HG03196 (cell line): Measurements from ENCODE around the gene CYP3A5.
"Not testable (repeated sequence)": the region's sequence is repeated elsewhere in the genome, so short reads cannot be mapped to it uniquely, and the experiment has no call there.

Experiments used
- ATAC-seq: cut with Tn5 transposase; IDR thresholded peaks from one replicate; pipeline ENCODE4 v1.9.1; 2021; ENCODE audit not compliant: unreplicated experiment

Gene CYP3A5

GRCh38 chr7:99685871-99686608, 6.2 kb upstream of the CYP3A5 start:
- not testable (repeated sequence) for ATAC-seq

DNA sequence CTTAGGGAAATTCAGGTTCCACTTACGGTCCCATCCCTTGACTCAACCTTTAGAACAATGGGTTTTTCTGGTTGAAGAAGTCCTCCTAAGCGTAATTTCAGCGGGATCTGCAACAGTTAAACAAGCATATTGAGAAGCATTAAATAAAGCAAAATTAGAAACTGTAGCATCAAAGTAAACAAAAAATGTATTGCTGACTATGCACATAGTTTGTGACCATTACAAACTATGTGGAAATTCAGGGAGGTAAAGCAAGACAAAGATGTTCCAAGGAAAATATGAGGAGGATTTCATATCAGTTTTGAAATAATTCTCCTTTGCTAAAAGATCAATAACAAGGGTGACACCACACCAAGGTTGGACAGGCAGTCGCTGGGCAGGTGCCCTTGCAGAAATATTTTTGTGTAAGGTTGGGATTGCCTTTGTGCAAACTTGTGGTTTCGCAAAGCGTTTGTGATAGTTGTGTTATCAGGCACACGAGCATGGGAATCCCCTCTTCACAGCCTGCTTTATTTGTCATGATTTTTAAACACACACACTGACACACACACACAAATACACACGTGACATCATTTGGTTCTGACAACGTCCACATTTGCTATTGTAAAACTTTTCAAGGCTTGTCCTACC, 5.4 kb upstream of the CYP3A5 start:
- no peak for ATAC-seq

- ATAC-seq: no peak
Observed at GRCh38 chr7:99679032-99679399, 780 bp downstream of the CYP3A5 start.

DNA sequence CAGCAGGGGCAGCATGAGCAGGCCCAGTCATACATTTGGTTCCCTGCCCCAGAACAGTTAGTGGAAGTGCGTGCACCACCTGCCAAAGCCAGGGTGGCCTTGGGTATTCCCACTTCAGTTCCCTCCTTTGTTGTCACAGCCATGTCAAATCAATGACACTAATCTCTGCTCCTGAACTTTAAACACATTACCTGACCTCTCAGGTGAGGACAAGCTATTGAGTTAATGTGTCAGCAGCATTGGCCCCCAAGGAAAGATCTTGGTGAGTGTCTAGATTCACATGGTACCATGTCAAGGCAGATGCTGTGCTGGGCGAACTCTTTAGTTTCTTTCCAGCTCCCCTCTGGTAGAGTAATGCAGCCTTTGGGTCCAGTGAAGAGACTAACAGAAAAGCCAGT, 2.1 kb downstream of the CYP3A5 start:
- no peak for ATAC-seq

DNA sequence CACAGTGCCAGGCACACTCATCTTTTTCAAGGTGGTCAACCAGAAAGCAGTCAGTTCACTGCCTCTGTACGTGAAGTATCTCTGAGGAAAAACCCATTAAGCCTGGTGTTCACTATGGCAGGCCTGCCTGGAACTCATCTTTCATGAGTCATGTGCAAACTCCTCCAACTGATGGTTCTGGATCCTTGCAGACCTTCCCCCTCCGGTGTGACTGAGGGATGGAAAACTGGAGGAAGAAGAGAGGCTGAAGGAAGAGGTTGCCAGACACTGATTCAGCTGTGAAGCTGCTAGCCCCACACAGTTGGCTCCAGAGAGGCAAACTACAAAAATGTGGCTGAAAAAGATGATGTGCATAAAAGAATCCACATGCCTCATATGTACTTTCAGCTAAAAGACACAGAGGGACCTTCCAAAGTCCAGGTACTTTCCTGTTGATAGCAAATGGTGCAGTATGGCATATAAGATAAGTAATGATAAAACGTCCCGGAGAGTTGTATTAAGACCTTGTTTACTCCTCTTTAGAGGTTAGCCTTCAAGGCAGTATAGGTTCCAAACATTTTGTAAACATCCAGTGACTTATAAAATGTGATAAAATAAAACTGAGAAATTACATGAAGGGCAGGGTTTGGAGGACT, 2.7 kb downstream of the CYP3A5 start:
- no peak for ATAC-seq

- no peak for ATAC-seq
Observed at GRCh38 chr7:99674995-99675742, 4.6 kb downstream of the CYP3A5 start.

DNA sequence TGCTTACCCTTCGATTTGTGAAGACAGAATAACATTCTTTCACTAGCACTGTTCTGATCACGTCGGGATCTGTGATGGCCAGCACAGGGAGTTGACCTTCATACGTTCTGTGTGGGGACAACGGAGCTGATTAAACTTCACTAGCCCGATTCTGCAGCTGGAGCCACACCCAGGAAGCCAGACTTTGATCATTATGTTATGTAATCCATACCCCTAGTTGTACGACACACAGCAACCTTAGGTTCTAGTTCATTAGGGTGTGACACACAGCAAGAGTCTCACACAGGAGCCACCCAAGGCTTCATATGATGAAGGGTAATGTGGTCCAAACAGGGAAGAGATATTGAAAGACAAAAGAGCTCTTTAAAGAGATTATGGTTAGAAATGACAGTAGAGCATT, 7.2 kb downstream of the CYP3A5 start:
- ATAC-seq: no peak

- ATAC-seq: no peak
Observed at GRCh38 chr7:99669782-99670181, 10.0 kb downstream of the CYP3A5 start.

- ATAC-seq: no peak
Observed at GRCh38 chr7:99668541-99668940, 11.3 kb downstream of the CYP3A5 start.

- ATAC-seq: no peak
Observed at GRCh38 chr7:99667179-99667578, 12.6 kb downstream of the CYP3A5 start.

DNA sequence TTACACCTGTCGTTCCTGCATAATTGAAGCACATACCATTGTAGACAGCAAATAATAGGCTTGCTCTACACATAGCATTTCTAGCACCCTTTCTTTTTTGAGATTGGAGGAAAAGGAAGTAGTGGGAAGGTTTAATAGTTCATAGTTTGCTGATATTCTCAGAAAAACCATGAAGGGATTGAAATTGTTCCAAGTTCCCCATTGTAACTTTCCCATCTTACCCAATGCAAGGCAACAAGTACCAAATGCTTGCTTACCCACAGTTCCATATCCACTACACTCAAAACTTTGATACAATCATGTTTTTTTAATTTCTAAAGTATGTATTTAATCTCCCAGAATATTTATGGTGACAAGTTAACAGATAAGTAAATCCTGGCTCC, 13.8 kb downstream of the CYP3A5 start:
- no peak for ATAC-seq

DNA sequence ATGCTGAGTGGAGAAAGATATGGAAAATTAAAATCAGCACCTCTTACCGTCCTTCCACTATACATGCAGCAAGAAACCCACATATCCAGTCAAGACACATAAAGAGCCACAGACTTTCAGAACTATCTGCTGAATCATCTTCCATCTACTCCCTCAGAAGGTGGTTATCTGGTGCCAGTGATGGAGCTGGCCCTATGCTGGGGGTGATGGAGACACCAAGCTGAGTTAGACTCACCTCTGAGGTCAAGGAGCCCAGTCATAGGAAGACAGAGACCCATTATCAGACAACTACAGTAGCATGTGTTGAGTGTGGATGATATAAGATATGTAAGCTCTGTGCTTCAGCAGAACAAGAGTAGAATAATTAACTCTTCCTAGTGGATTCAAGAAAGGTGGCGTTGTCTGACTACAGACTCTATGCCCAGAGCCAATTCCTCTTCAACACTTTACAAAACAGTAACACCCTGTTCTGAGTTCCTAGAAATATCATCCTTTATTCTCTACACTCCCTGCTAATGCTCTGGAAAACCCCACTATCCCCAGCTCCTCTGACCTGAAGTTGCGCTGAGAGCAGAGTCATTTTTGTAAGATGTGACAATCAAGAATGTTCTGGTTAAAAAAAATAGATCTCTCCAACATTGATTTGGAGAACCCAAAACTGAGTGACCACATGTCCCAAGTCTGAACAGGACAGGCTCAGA, 14.3 kb downstream of the CYP3A5 start:
- no peak for ATAC-seq

GRCh38 chr7:99657879-99658278, 21.9 kb downstream of the CYP3A5 start:
- not testable (repeated sequence) for ATAC-seq

DNA sequence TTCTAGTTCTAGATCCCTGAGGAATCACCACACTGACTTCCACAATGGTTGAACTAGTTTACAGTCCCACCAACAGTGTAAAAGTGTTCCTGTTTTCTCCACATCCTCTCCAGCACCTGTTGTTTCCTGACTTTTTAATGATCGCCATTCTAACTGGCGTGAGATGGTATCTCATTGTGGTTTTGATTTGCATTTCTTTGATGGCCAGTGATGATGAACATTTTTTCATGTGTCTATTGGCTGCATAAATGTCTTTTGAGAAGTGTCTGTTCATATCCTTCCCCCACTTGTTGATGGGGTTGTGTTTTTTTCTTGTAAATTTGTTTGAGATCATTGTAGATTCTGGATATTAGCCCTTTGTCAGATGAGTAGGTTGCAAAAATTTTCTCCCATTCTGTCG, 25.2 kb downstream of the CYP3A5 start:
- ATAC-seq: not testable (repeated sequence)

- no peak for ATAC-seq
Observed at GRCh38 chr7:99653754-99654153, 26.0 kb downstream of the CYP3A5 start.

DNA sequence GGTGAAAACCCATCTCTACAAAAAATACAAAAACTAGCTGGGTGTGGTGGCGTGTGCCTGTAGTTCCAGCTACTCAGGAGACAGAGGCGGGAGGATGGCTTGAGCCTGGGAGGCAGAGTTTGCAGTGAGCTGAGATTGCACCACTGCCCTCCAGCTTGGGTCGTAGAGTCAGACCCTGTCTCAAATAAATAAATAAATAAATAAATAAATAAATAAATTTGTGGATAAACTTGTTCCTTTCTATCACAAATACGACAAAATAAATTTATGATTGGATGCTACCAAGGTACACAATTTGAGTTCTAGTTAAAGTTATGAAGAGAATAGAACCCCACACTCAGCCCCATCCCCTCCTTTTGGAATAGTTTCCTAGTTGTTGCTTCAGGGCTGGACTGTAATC, 26.5 kb downstream of the CYP3A5 start:
- not testable (repeated sequence) for ATAC-seq

- ATAC-seq: no peak
Observed at GRCh38 chr7:99652671-99653070, 27.1 kb downstream of the CYP3A5 start.

DNA sequence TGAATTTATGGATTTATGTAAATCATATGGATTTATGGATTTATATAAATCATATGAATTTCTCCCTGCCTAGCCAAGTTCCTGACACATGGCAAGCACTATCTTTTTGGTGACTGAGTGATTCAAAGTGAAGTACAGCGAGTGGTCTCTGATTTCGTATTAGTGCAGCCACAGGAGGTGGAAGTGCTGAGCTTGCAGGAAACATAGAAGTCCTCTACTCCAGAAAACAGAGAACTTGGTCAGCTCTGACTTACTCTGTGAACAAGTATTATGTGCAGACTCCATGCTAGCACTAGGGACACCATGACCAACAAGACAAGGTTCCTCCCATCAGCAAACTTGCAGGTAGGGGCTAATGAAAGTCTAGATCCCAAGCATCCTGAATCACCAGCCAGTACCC, 28.5 kb downstream of the CYP3A5 start:
- ATAC-seq: no peak

GRCh38 chr7:99648843-99649242, 31.0 kb downstream of the CYP3A5 start:
- no peak for ATAC-seq

GRCh38 chr7:99645590-99645989, 34.2 kb downstream of the CYP3A5 start:
- ATAC-seq: no peak

GRCh38 chr7:99644431-99644830, 35.4 kb downstream of the CYP3A5 start:
- ATAC-seq: no peak
